Measurements from ENCODE around the gene FLG2.
"Not testable (repeated sequence)": the region's sequence is repeated elsewhere in the genome, so short reads cannot be mapped to it uniquely, and the experiment has no call there.

The FLG2 gene

GRCh38 chr1:152312169-152312568 is 47.6 kb downstream of the FLG2 start:
- DNase-seq (ENCODE audit: low spot score) = not testable (repeated sequence)

- no peak for DNase-seq (ENCODE audit: low spot score)
Measured at GRCh38 chr1:152309955-152310354, 49.9 kb downstream of the FLG2 start.

GRCh38 chr1:152309320-152309901 is 50.4 kb downstream of the FLG2 start:
- DNase-seq (ENCODE audit: low spot score) = not testable (repeated sequence)

- DNase-seq (ENCODE audit: low spot score) = not testable (repeated sequence)
Measured at GRCh38 chr1:152308758-152309157, 51.0 kb downstream of the FLG2 start.

GRCh38 chr1:152307970-152308369 is 51.8 kb downstream of the FLG2 start:
- DNase-seq (ENCODE audit: low spot score) = not testable (repeated sequence)

GRCh38 chr1:152306123-152306522 is 53.7 kb downstream of the FLG2 start:
- DNase-seq (ENCODE audit: low spot score) = not testable (repeated sequence)

GRCh38 chr1:152304773-152305172 is 55.0 kb downstream of the FLG2 start:
- not testable (repeated sequence) for DNase-seq (ENCODE audit: low spot score)

GRCh38 chr1:152303139-152303872 is 56.5 kb downstream of the FLG2 start:
- DNase-seq (ENCODE audit: low spot score) = not testable (repeated sequence)

All from left forelimb (tissue), 1 donor.